Measurements from ENCODE around the gene SLC39A2.
"Not testable (repeated sequence)": the region's sequence is repeated elsewhere in the genome, so short reads cannot be mapped to it uniquely, and the experiment has no call there.

SLC39A2 gene

DNA sequence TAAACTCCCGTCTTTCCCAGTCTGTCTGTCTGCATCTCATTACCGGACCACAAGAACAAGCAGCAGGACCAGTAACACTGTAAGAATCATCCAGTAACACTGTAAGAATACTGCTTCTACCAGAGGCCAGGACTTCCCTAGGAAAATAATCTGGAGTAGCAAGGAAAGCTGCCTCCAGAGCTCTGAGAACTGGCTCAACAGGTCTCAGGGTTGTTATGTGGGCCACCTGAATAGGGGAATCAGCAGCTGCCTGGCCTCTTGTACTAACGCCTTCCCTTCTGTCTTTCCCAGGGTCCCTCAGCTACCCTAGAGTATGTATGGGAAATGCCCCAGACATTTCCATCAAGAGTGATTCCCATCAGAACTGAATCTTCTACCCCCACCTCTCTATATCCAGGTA is 954 bp upstream of the SLC39A2 start:
- H3K4me1 ChIP-seq (ENCODE audit: insufficient read depth, low read length): peaks cover 5% of the 10 kb centered on the region; the same call in 1 of the 2 replicates
- H3K9me3 ChIP-seq (ENCODE audit: insufficient read depth, low read depth, low read length): no peaks in the 10 kb centered on the region
- H3K36me3 ChIP-seq (ENCODE audit: insufficient read depth, low read depth, low read length): peaks cover 43% of the 10 kb centered on the region
- no peaks in the 10 kb centered on the region for H3K27me3 ChIP-seq (ENCODE audit: insufficient read depth, low read length)
- H3K4me3 ChIP-seq (ENCODE audit: low read length): no peak overlapping the region
- H3K27ac ChIP-seq (ENCODE audit: low read length): no peak overlapping the region
- no peak overlapping the region for H3K9ac ChIP-seq (ENCODE audit: low read depth, low read length)

DNA sequence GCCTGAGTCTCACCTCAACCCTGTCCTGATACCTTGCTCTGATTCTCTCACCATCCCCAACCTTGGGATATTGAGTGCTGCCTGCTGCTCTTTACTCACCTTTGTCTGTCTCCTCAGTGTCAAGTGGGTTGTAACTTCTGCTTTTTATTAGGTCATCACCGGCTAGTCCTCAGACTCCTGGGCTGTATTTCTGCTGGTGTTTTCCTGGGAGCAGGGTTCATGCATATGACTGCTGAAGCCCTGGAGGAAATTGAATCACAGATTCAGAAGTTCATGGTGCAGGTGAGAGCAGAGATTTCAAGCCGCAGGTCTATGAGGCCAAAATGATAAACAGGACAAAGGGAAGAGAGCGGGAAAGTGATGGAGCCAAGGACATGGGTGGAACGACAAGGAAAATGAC is 498 bp downstream of the SLC39A2 start:
- Histone ChIP-seq H3K27ac (ENCODE audit: low read length) (no peak overlapping the region), H3K4me1 (ENCODE audit: insufficient read depth, low read length) (peaks cover 5% of the 10 kb centered on the region; the same call in 1 of the 2 replicates)

DNA sequence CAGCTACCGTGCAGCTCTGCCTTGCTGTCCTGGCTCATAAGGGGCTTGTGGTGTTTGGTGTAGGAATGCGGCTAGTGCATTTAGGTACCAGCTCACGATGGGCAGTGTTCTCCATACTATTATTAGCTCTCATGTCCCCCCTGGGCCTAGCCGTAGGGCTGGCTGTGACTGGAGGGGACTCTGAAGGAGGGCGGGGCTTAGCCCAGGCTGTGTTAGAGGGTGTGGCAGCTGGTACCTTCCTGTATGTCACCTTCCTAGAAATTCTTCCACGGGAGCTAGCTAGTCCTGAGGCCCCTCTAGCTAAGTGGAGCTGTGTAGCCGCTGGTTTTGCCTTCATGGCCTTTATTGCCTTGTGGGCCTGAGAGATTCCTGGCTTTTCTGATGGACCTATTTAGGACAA is 2.1 kb downstream of the SLC39A2 start:
- Histone ChIP-seq H3K36me3 (ENCODE audit: insufficient read depth, low read depth, low read length) (peaks cover 12% of the 10 kb centered on the region), H3K4me3 (ENCODE audit: low read length) (no peak overlapping the region), H3K4me1 (ENCODE audit: insufficient read depth, low read length) (peaks cover 5% of the 10 kb centered on the region; the same call in 1 of the 2 replicates), H3K9me3 (ENCODE audit: insufficient read depth, low read depth, low read length) (no peaks in the 10 kb centered on the region), H3K27me3 (ENCODE audit: insufficient read depth, low read length) (no peaks in the 10 kb centered on the region), H3K9ac (ENCODE audit: low read depth, low read length) (no peak overlapping the region), H3K27ac (ENCODE audit: low read length) (no peak overlapping the region)

More for the DNA sequence above, 498 bp downstream of the SLC39A2 start:
- Histone ChIP-seq H3K9me3 (ENCODE audit: insufficient read depth, low read depth, low read length) (no peaks in the 10 kb centered on the region), H3K27me3 (ENCODE audit: insufficient read depth, low read length) (no peaks in the 10 kb centered on the region), H3K36me3 (ENCODE audit: insufficient read depth, low read depth, low read length) (peaks cover 28% of the 10 kb centered on the region), H3K4me3 (ENCODE audit: low read length) (no peak overlapping the region), H3K9ac (ENCODE audit: low read depth, low read length) (no peak overlapping the region)

DNA sequence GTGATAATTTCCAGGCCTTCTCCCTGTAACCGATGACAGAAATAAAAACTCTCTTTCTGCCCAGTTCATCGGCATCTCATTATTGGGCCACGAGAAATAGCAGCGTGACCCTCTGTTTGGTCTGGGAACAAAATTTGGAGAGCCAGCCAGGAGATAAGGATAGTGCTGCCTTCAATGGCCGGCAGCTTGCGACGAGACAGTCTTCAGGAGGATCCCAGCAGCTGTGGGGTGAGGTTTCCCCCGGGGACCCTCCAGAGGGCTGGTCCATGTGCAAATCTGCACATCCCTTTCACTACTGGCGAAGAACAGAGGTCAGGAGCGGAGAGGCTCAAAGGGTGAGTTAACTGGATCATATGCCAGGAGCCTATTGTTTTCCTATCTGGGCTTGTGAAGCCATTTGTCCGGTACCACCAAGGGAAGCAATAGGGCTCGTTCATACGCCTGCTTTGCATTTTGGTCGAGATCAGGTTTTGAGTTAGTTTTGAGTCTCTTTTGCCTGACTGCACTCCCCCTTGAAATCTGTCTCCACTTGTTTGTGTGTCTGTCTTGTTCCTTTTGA is 4.8 kb downstream of the SLC39A2 start:
- H3K4me1 ChIP-seq (ENCODE audit: insufficient read depth, low read length): peaks cover under 1% of the 10 kb centered on the region; the same call in 1 of the 2 replicates
- H3K36me3 ChIP-seq (ENCODE audit: insufficient read depth, low read depth, low read length): no peaks in the 10 kb centered on the region
- no peak overlapping the region for H3K4me3 ChIP-seq (ENCODE audit: low read length)
- H3K27me3 ChIP-seq (ENCODE audit: insufficient read depth, low read length): no peaks in the 10 kb centered on the region
- H3K27ac ChIP-seq (ENCODE audit: low read length): no peak overlapping the region
- H3K9ac ChIP-seq (ENCODE audit: low read depth, low read length): no peak overlapping the region
- no peaks in the 10 kb centered on the region for H3K9me3 ChIP-seq (ENCODE audit: insufficient read depth, low read depth, low read length)

DNA sequence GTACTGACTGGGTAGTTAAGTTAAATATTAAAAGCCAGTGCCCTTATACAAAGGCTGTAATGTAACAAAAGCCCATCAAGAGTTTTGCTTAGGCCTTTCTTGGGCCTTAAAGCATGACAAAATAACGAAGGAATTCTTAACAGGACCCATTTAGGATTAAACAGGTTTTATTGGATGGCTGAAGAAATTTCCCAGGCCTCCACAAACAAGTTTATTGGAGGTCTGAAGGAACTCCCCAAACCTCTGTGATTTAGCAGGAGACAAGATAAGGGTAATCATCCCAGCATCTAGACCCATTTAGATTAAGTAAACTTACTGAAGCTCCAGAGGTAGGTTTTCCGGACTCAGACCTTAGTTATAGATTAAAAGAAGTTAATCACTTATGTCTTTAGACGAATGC is 10.6 kb downstream of the SLC39A2 start:
- H3K9ac ChIP-seq (ENCODE audit: low read depth, low read length); H3K27ac ChIP-seq (ENCODE audit: low read length); H3K9me3 ChIP-seq (ENCODE audit: insufficient read depth, low read depth, low read length); H3K4me3 ChIP-seq (ENCODE audit: low read length); H3K4me1 ChIP-seq (ENCODE audit: insufficient read depth, low read length); H3K36me3 ChIP-seq (ENCODE audit: insufficient read depth, low read depth, low read length); H3K27me3 ChIP-seq (ENCODE audit: insufficient read depth, low read length): not testable (repeated sequence)

DNA sequence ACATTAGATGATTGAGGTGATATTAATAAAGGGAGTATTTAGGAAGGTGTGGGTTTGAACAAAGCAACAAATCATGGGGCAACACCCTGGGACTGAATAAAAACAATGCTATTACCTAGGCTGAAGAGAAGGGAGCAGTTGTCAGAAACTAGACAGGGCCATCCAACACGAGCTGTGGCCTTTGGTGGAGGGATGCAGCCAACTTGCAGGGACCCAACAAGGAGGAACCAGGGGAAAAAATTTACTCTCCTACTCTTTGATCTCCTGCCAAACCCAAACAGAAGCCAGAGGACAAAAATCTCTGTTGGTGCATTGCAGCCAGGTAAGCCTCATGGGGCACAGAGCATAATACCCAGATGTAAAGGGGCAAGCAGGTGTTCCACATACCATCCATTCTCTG is 12.0 kb downstream of the SLC39A2 start:
- Histone ChIP-seq H3K9ac (ENCODE audit: low read depth, low read length) (no peak overlapping the region), H3K4me1 (ENCODE audit: insufficient read depth, low read length) (peaks cover 8% of the 10 kb centered on the region; the same call in 1 of the 2 replicates), H3K4me3 (ENCODE audit: low read length) (no peak overlapping the region), H3K27ac (ENCODE audit: low read length) (no peak overlapping the region), H3K9me3 (ENCODE audit: insufficient read depth, low read depth, low read length) (no peaks in the 10 kb centered on the region), H3K27me3 (ENCODE audit: insufficient read depth, low read length) (no peaks in the 10 kb centered on the region), H3K36me3 (ENCODE audit: insufficient read depth, low read depth, low read length) (no peaks in the 10 kb centered on the region)

DNA sequence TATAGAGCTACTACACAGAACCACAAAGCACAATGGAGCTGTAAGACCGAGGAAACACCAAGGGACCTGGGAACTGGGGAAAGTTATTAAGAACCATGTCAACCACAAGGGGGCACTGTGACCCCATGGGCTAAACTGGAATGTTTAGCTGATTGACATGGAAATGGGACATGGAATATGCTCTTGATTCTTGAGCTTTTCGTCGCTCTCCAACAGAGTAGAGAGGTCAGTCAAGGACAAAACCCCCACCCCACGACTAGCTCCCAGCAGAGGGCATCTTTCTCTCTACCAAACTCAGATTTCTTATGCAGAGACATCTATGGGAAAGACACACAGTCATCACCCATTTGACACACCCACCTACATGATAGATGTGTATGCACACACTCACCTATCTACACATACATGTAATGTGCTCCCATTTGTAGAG is 15.7 kb downstream of the SLC39A2 start:
- Histone ChIP-seq H3K27ac (ENCODE audit: low read length) (no peak overlapping the region), H3K4me3 (ENCODE audit: low read length) (no peak overlapping the region), H3K27me3 (ENCODE audit: insufficient read depth, low read length) (no peaks in the 10 kb centered on the region), H3K4me1 (ENCODE audit: insufficient read depth, low read length) (peaks cover 5% of the 10 kb centered on the region; the same call in 1 of the 2 replicates), H3K9ac (ENCODE audit: low read depth, low read length) (no peak overlapping the region), H3K9me3 (ENCODE audit: insufficient read depth, low read depth, low read length) (no peaks in the 10 kb centered on the region), H3K36me3 (ENCODE audit: insufficient read depth, low read depth, low read length) (no peaks in the 10 kb centered on the region; the same call in 1 of the 2 replicates)

DNA sequence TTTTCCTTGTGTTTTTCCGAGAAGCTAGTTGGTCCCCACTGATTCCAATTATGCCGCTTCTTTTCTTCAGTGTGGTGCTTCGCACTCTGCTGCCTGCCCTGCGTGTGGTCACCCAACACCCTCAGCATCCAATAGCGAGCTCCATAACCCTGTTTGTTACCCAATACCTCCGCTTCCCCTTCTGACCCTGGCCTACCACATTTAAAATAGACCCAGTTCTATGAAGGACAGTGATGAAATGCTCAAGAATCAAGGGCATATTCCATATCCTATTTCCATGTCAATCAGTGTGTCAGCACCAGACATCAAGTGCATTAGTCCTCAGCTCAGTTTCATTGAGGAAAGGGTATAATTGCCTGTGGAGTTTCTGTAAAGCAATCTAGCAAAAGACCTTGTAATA is 16.2 kb downstream of the SLC39A2 start:
- H3K4me3 ChIP-seq (ENCODE audit: low read length): no peak overlapping the region
- H3K9ac ChIP-seq (ENCODE audit: low read depth, low read length): no peak overlapping the region
- H3K9me3 ChIP-seq (ENCODE audit: insufficient read depth, low read depth, low read length): no peaks in the 10 kb centered on the region
- no peak overlapping the region for H3K27ac ChIP-seq (ENCODE audit: low read length)
- no peaks in the 10 kb centered on the region for H3K27me3 ChIP-seq (ENCODE audit: insufficient read depth, low read length)
- H3K4me1 ChIP-seq (ENCODE audit: insufficient read depth, low read length): peaks cover 5% of the 10 kb centered on the region; the same call in 1 of the 2 replicates
- H3K36me3 ChIP-seq (ENCODE audit: insufficient read depth, low read depth, low read length): no peaks in the 10 kb centered on the region; the same call in 1 of the 2 replicates

DNA sequence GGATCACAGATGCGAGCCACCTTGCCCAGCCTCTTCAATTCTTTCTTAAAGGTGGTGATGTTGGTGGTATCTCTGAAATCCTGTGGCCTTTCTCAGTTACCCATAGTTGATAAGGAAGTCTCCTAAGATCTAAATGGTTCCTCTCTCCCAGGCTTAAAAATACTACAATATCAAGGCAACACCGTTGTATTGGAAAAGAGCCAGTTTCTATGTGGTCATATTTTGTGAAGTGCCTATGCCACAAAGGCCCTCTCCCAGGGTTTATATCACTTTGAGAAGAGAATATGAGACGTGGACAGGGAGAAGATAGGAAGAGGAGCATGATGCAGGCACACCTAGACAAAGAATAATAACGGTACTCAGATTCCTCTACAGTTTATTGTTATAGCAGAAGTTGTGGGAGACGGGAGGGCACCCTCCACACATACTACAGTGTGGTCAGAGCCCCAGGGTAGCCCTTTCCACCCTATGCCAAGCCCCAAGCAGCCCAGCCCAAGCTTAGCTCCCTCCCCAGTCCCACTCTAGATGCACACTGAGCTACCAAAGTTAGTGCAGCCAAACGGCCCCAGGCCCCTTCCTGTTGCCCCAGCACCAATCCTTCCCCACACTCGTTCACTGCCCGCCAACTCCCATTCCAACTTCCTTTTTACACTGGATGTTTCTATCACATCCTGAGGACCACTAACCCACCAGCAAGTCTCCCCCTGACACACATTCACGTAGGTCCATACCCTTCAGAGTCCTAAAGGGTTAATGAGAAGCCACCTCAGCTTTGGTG is 17.5 kb downstream of the SLC39A2 start:
- Histone ChIP-seq H3K9me3 (ENCODE audit: insufficient read depth, low read depth, low read length) (no peaks in the 10 kb centered on the region), H3K9ac (ENCODE audit: low read depth, low read length) (no peak overlapping the region), H3K4me1 (ENCODE audit: insufficient read depth, low read length) (peaks cover 5% of the 10 kb centered on the region; the same call in 1 of the 2 replicates), H3K27me3 (ENCODE audit: insufficient read depth, low read length) (no peaks in the 10 kb centered on the region), H3K4me3 (ENCODE audit: low read length) (no peak overlapping the region), H3K36me3 (ENCODE audit: insufficient read depth, low read depth, low read length) (peaks cover 5% of the 10 kb centered on the region; the same call in 1 of the 2 replicates), H3K27ac (ENCODE audit: low read length) (no peak overlapping the region)

DNA sequence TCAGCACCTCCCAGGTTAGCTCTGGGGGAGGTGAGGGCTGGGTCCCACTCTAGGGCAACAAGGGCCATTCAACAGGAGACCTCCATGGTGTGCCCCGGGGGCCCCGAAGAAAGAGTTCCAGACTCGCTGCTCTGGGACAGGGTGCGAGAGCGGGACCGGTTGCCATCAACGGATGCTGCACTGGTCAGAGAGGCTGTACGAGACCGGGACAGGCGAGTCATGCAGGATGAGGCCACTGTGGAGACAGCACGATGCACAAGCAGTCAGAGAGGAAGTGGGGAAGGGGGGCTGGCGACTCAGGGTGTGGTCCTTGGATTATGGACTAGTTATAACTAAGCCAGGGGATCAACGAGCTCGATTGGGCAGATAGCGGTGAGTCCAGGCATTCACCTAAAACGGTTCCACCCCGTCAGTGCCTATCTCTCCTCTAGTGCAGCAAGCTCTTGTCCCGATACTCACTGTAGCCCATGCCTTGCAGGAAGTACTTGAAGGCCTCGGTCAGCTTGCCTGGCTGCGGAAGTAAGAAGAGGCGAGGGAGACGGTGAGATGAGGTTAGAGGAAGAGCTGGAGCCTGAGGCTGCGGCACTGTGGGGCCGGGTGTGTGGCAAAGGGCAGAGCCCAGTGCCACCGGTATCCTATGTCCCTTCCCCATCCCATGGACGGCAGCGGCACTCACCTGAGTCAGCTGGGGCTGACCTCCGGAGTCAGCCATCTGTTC is 18.6 kb downstream of the SLC39A2 start:
- peaks cover 10% of the 10 kb centered on the region for H3K27me3 ChIP-seq (ENCODE audit: insufficient read depth, low read length)
- peaks cover 5% of the 10 kb centered on the region; the same call in 1 of the 2 replicates for H3K4me1 ChIP-seq (ENCODE audit: insufficient read depth, low read length)
- H3K4me3 ChIP-seq (ENCODE audit: low read length): no peak overlapping the region

DNA sequence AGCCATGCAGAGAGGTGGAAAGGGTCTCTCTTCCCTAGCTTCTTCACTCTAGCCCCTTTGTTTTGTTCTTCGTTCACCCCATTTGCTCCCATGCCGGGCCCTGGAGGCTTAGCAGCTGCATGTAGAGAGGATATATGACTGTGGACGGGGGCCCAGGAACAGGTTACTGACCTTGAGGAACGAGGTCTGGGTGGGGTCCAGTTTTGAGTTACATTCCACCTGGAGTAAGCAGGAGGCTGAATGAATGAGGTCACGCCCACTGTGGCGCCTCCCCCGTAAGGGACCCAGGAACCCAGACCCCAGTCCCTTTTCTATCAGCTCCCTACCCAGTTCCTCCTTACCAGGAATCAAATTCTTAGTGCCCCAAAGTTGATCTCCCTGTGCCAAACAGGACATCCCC is 19.2 kb downstream of the SLC39A2 start:
- H3K4me1 ChIP-seq (ENCODE audit: insufficient read depth, low read length): peaks cover 5% of the 10 kb centered on the region; the same call in 1 of the 2 replicates
- no peaks in the 10 kb centered on the region for H3K9me3 ChIP-seq (ENCODE audit: insufficient read depth, low read depth, low read length)
- H3K27me3 ChIP-seq (ENCODE audit: insufficient read depth, low read length): peaks cover 16% of the 10 kb centered on the region
- H3K4me3 ChIP-seq (ENCODE audit: low read length): no peak overlapping the region
- no peak overlapping the region for H3K27ac ChIP-seq (ENCODE audit: low read length)
- no peak overlapping the region for H3K9ac ChIP-seq (ENCODE audit: low read depth, low read length)
- H3K36me3 ChIP-seq (ENCODE audit: insufficient read depth, low read depth, low read length): peaks cover 5% of the 10 kb centered on the region; the same call in 1 of the 2 replicates

More for the DNA sequence above, 18.6 kb downstream of the SLC39A2 start:
- no peaks in the 10 kb centered on the region for H3K9me3 ChIP-seq (ENCODE audit: insufficient read depth, low read depth, low read length)
- H3K9ac ChIP-seq (ENCODE audit: low read depth, low read length): no peak overlapping the region
- peaks cover 5% of the 10 kb centered on the region; the same call in 1 of the 2 replicates for H3K36me3 ChIP-seq (ENCODE audit: insufficient read depth, low read depth, low read length)
- no peak overlapping the region for H3K27ac ChIP-seq (ENCODE audit: low read length)
